GM18868 (cell line): Measurements from ENCODE around the gene CDH13.

Experiments used
- ATAC-seq: cut with Tn5 transposase; IDR thresholded peaks from one replicate; pipeline ENCODE4 v1.9.1; 2021; ENCODE audit warnings: mild to moderate bottlenecking, moderate library complexity; ENCODE audit not compliant: unreplicated experiment

Gene CDH13

GRCh38 chr16:82626791-82627261, at the start of gene CDH13:
Gene CDH13, plus strand, starts transcription at chr16:82626969.
- no peak for ATAC-seq

- no peak for ATAC-seq
Observed at GRCh38 chr16:82580298-82580890, 46.4 kb upstream of the CDH13 start.

- ATAC-seq, result no peak
Observed at GRCh38 chr16:82582975-82583374, 43.8 kb upstream of the CDH13 start.

GRCh38 chr16:82583422-82583821, 43.3 kb upstream of the CDH13 start:
- ATAC-seq, result no peak

- no peak for ATAC-seq
Observed at GRCh38 chr16:82584553-82585152, 42.1 kb upstream of the CDH13 start.

- no peak for ATAC-seq
Observed at GRCh38 chr16:82585675-82586074, 41.1 kb upstream of the CDH13 start.

- no peak for ATAC-seq
Observed at GRCh38 chr16:82586130-82586529, 40.6 kb upstream of the CDH13 start.

- no peak for ATAC-seq
Observed at GRCh38 chr16:82587289-82587688, 39.5 kb upstream of the CDH13 start.

- ATAC-seq, result no peak
Observed at GRCh38 chr16:82589407-82589806, 37.4 kb upstream of the CDH13 start.

- ATAC-seq, result no peak
Observed at GRCh38 chr16:82594114-82594513, 32.7 kb upstream of the CDH13 start.

- no peak for ATAC-seq
Observed at GRCh38 chr16:82598771-82599170, 28.0 kb upstream of the CDH13 start.

GRCh38 chr16:82601989-82602640, 24.7 kb upstream of the CDH13 start:
- ATAC-seq, result no peak

GRCh38 chr16:82603784-82604411, 22.9 kb upstream of the CDH13 start:
- ATAC-seq, result no peak

- no peak for ATAC-seq
Observed at GRCh38 chr16:82605076-82605475, 21.7 kb upstream of the CDH13 start.

GRCh38 chr16:82605863-82606620, 20.7 kb upstream of the CDH13 start:
- no peak for ATAC-seq

- ATAC-seq, result no peak
Observed at GRCh38 chr16:82609140-82609539, 17.6 kb upstream of the CDH13 start.

- no peak for ATAC-seq
Observed at GRCh38 chr16:82612263-82612662, 14.5 kb upstream of the CDH13 start.

- no peak for ATAC-seq
Observed at GRCh38 chr16:82616356-82616755, 10.4 kb upstream of the CDH13 start.

GRCh38 chr16:82621781-82622180, 5.0 kb upstream of the CDH13 start:
- ATAC-seq, result no peak

GRCh38 chr16:82623241-82623640, 3.5 kb upstream of the CDH13 start:
- no peak for ATAC-seq
